ENCODE measurements around the gene ATG13. TPM values are rescaled to one million over a fixed set of nuclear protein-coding genes. Genes with fewer than 3 reads are reported as not detected.
"Not testable (repeated sequence)": the region's sequence is repeated elsewhere in the genome, so short reads cannot be mapped to it uniquely, and the experiment has no call there.

Gene ATG13
- total and polyA plus RNA-seq, 7 donors, result 16.8 to 50.7 (median 32.7) TPM

GRCh38 chr11:46701078-46701654 lies 83.8 kb downstream of the ATG13 start:
- H3K27ac ChIP-seq, result peak overlapping the region; percentile 99
- no peaks in the 10 kb centered on the region for H3K27me3 ChIP-seq (ENCODE audit: insufficient read depth in 3 of 3, low read length in 2 of 3)
- DNase-seq (no peak), ATAC-seq (peak in 1 of 4 donors; percentile 0)
- WGBS, 3 donors, result 0 to 1% (median 1%) methylated on average over 29 of the region's 29 CpGs
- no peak for TF ChIP-seq CTCF (IDR thresholded peaks at IDR 0.05)
- H3K4me1 ChIP-seq, result peaks cover 50% of the 10 kb centered on the region
- peaks cover 9 to 48% of the 10 kb centered on the region in 2 donors for H3K36me3 ChIP-seq (ENCODE audit: insufficient read depth in 1 of 2, low read depth in 1 of 2)
- peak overlapping the region; percentile 99 for H3K4me3 ChIP-seq
- H3K9me3 ChIP-seq, result no peaks in the 10 kb centered on the region
- intact Hi-C loops (cut with DNase I), result no loop called here

GRCh38 chr11:46705070-46705688 lies 87.8 kb downstream of the ATG13 start:
- TF ChIP-seq CTCF (IDR thresholded peaks at IDR 0.05), result no peak
- H3K4me3 ChIP-seq, result no peak overlapping the region
- H3K27me3 ChIP-seq (ENCODE audit: insufficient read depth in 3 of 3, low read length in 2 of 3), result no peaks in the 10 kb centered on the region
- intact Hi-C loops (cut with DNase I), result no loop called here
- H3K9me3 ChIP-seq, result no peaks in the 10 kb centered on the region
- no peak for DNase-seq
- peaks cover 15% of the 10 kb centered on the region for H3K4me1 ChIP-seq
- peaks cover 9 to 55% of the 10 kb centered on the region in 2 donors for H3K36me3 ChIP-seq (ENCODE audit: insufficient read depth in 1 of 2, low read depth in 1 of 2)
- no peak overlapping the region for H3K27ac ChIP-seq
- no peak for ATAC-seq
- 95 to 96% (median 95%) methylated on average over 31 of the region's 31 CpGs for WGBS, 3 donors

DNA sequence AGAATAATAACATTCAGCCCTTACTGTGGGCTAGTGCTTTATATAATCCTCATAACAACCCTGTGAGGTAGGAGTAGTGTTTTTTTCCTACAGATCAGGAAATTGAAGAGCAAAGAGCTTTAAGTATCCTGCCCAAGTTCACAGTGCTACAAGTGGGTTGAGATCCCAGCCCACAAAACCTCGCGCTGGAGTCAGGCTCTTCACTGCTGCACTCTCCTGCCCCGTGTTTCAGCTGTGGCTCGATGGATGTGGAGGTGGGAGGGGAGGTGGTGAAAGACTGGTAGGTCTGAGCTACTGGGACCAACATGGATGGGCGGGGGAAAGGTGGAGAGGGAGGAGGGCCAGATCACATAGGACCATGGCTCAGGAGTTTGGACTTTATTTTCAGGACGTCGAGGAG lies 89.5 kb downstream of the ATG13 start:
- ATAC-seq (no peak), DNase-seq (no peak)
- Histone ChIP-seq H3K27ac (no peak overlapping the region), H3K4me3 (no peak overlapping the region), H3K36me3 (ENCODE audit: insufficient read depth in 1 of 2, low read depth in 1 of 2) (peaks cover 9 to 52% of the 10 kb centered on the region in 2 donors), H3K27me3 (ENCODE audit: insufficient read depth in 3 of 3, low read length in 2 of 3) (no peaks in the 10 kb centered on the region), H3K4me1 (peaks cover 18% of the 10 kb centered on the region), H3K9me3 (no peaks in the 10 kb centered on the region)
- 78 to 88% (median 83%) methylated on average over 7 of the region's 7 CpGs for WGBS, 3 donors
- intact Hi-C loops (cut with DNase I), result no loop called here
- no peak for TF ChIP-seq CTCF (IDR thresholded peaks at IDR 0.05)

DNA sequence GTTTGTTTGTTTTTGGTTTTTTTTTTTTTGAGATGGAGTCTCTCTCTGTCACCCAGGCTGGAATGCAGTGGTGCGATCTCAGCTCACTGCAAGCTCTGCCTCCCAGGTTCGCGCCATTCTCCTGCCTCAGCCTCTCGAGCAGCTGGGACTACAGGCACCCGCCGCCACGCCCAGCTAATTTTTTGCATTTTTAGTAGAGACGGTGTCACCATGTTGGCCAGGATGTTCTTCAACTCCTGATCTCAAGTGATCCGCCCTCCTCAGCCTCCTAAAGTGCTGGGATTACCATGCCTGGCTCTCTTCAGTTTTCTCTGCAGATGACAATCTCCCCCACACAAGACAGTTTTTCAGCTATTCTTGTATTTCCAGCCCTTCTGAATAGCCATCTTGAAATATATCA lies 92.0 kb downstream of the ATG13 start:
- H3K27me3 ChIP-seq (ENCODE audit: insufficient read depth in 3 of 3, low read length in 2 of 3); H3K4me3 ChIP-seq; DNase-seq; H3K9me3 ChIP-seq; intact Hi-C loops (cut with DNase I); ATAC-seq: not testable (repeated sequence)
- Histone ChIP-seq H3K27ac (peak overlapping the region; percentile 90), H3K4me1 (peaks cover 14% of the 10 kb centered on the region), H3K36me3 (ENCODE audit: insufficient read depth in 1 of 2, low read depth in 1 of 2) (peaks cover 3 to 27% of the 10 kb centered on the region in 2 donors)
- WGBS, 3 donors, result 82 to 89% (median 85%) methylated on average over 9 of the region's 9 CpGs

GRCh38 chr11:46710821-46711269 lies 93.5 kb downstream of the ATG13 start:
- intact Hi-C loops (cut with DNase I), result no loop called here
- ATAC-seq, result peak; percentile 96
- Histone ChIP-seq H3K9me3 (no peaks in the 10 kb centered on the region), H3K4me3 (no peak overlapping the region), H3K36me3 (ENCODE audit: insufficient read depth in 1 of 2, low read depth in 1 of 2) (peaks cover 0 to 12% of the 10 kb centered on the region in 2 donors), H3K4me1 (peaks cover 14% of the 10 kb centered on the region), H3K27ac (peak overlapping the region; percentile 90), H3K27me3 (ENCODE audit: insufficient read depth in 3 of 3, low read length in 2 of 3) (no peaks in the 10 kb centered on the region)
- TF ChIP-seq CTCF (IDR thresholded peaks at IDR 0.05), result no peak
- DNase-seq, result peak; percentile 75 to 86
- 18 to 25% (median 20%) methylated on average over 10 of the region's 10 CpGs for WGBS, 3 donors
